OCI-LY1 (cell line): ENCODE results near the gene CRYGB.

ENCODE experiments used
- H2AFZ ChIP-seq: fragments of 200-600 bp; sonication (generic), shearing (Covaris generic); 2 replicates; pipeline ENCODE4 v1.6.0; 2014; ENCODE audit warnings: antibody characterized with exemption, mild to moderate bottlenecking, low read length
- H3F3A ChIP-seq: fragments of 200-600 bp; sonication (generic), shearing (Covaris generic); 2 replicates; pipeline ENCODE4 v1.6.0; 2014; ENCODE audit warnings: mild to moderate bottlenecking, antibody characterized with exemption, low read length, moderate library complexity; ENCODE audit not compliant: insufficient read depth
- H3K27ac ChIP-seq: fragments of 200-600 bp; sonication (generic); 2 replicates; pipeline ENCODE4 v1.5.1; 2014; ENCODE audit warnings: low read length, mixed run types, mild to moderate bottlenecking, low read depth; ENCODE audit not compliant: poor library complexity, severe bottlenecking
- H3K27me3 ChIP-seq: fragments of 200-600 bp; sonication (generic); 2 replicates; pipeline ENCODE4 v1.6.0; 2014; ENCODE audit warnings: antibody characterized with exemption, mild to moderate bottlenecking, low read length, moderate library complexity; ENCODE audit not compliant: insufficient read depth
- H3K36me3 ChIP-seq: fragments of 200-600 bp; sonication (generic); 2 replicates; pipeline ENCODE4 v1.6.1; 2014; ENCODE audit warnings: mild to moderate bottlenecking, antibody characterized with exemption, low read length, moderate library complexity, mixed read lengths; ENCODE audit not compliant: insufficient read depth
- H3K4me1 ChIP-seq: fragments of 200-600 bp; sonication (generic); 2 replicates; pipeline ENCODE4 v1.5.1; 2014; ENCODE audit warnings: mild to moderate bottlenecking, low read length, moderate library complexity; ENCODE audit not compliant: insufficient read depth, severe bottlenecking
- H3K4me2 ChIP-seq: fragments of 200-600 bp; sonication (generic), shearing (Covaris generic); 2 replicates; pipeline ENCODE4 v1.6.1; 2014; ENCODE audit warnings: low read length
- H3K4me3 ChIP-seq: fragments of 200-600 bp; sonication (generic); 2 replicates; pipeline ENCODE4 v1.5.1; 2014; ENCODE audit warnings: low read length, low read depth, mild to moderate bottlenecking, mixed read lengths; ENCODE audit not compliant: poor library complexity, severe bottlenecking
- H3K79me2 ChIP-seq: fragments of 200-600 bp; shearing (Covaris generic); 2 replicates; pipeline ENCODE4 v1.6.1; 2016; ENCODE audit warnings: mixed run types, low read length, mixed read lengths; ENCODE audit not compliant: insufficient read depth
- H3K9ac ChIP-seq: fragments of 200-600 bp; sonication (generic), shearing (Covaris generic); 2 replicates; pipeline ENCODE4 v1.6.1; 2014; ENCODE audit warnings: mild to moderate bottlenecking, low read length, mixed read lengths
- H3K9me2 ChIP-seq: fragments of 200-600 bp; sonication (generic), shearing (Covaris generic); 2 replicates; pipeline ENCODE4 v1.6.1; 2014; ENCODE audit warnings: low read depth, mild to moderate bottlenecking, low read length, mixed read lengths
- H3K9me3 ChIP-seq: fragments of 200-600 bp; shearing (Covaris generic); 2 replicates; pipeline ENCODE4 v1.6.1; 2014; ENCODE audit warnings: low read length, mixed read lengths
- H4K20me1 ChIP-seq: fragments of 200-600 bp; sonication (generic), shearing (Covaris generic); 2 replicates; pipeline ENCODE4 v1.6.0; 2016; ENCODE audit warnings: mild to moderate bottlenecking, low read length; ENCODE audit not compliant: insufficient read depth
- CTCF ChIP-seq: fragments of 200-600 bp; sonication (generic), shearing (Covaris generic); IDR thresholded peaks from 2 replicates; pipeline ENCODE4 v1.5.1; 2017; ENCODE audit warnings: mild to moderate bottlenecking, antibody characterized with exemption, low read length, moderate library complexity, mixed read lengths
- EZH2 ChIP-seq: fragments of 200-600 bp; sonication (generic), shearing (Covaris generic); IDR thresholded peaks from 2 replicates; pipeline ENCODE4 v1.8.0; 2017; ENCODE audit warnings: borderline replicate concordance, mixed run types, mild to moderate bottlenecking, antibody characterized with exemption, low read length, moderate library complexity, mixed read lengths

CRYGB gene

GRCh38 chr2:208096080-208096479, 49.9 kb downstream of the CRYGB start:
- Histone ChIP-seq H3K4me3 (no peak overlapping the region), H4K20me1 (no peaks in the 10 kb centered on the region), H3K4me1 (no peaks in the 10 kb centered on the region), H3K36me3 (no peaks in the 10 kb centered on the region), H3K27me3 (no peaks in the 10 kb centered on the region), H2AFZ (no peak overlapping the region), H3K4me2 (no peak overlapping the region), H3K79me2 (no peaks in the 10 kb centered on the region), H3K9ac (no peak overlapping the region), H3K9me3 (no peaks in the 10 kb centered on the region), H3K27ac (no peak overlapping the region), H3F3A (no peaks in the 10 kb centered on the region), H3K9me2 (no peaks in the 10 kb centered on the region)
- TF ChIP-seq CTCF (no peak), EZH2 (no peak)

- Histone ChIP-seq H3K4me1 (no peaks in the 10 kb centered on the region), H3K27ac (no peak overlapping the region), H4K20me1 (no peaks in the 10 kb centered on the region), H2AFZ (no peak overlapping the region), H3K4me3 (no peak overlapping the region), H3F3A (no peaks in the 10 kb centered on the region), H3K9me2 (no peaks in the 10 kb centered on the region), H3K9ac (no peak overlapping the region), H3K79me2 (no peaks in the 10 kb centered on the region), H3K9me3 (no peaks in the 10 kb centered on the region), H3K27me3 (no peaks in the 10 kb centered on the region), H3K4me2 (no peak overlapping the region), H3K36me3 (no peaks in the 10 kb centered on the region)
- TF ChIP-seq EZH2 (no peak), CTCF (no peak)
These were observed 52.8 kb downstream of the CRYGB start for GRCh38 chr2:208093128-208093527.
